ENCODE data around the gene ALDH1B1.
"Not testable (repeated sequence)": the region's sequence is repeated elsewhere in the genome, so short reads cannot be mapped to it uniquely, and the experiment has no call there.

Gene ALDH1B1

DNA sequence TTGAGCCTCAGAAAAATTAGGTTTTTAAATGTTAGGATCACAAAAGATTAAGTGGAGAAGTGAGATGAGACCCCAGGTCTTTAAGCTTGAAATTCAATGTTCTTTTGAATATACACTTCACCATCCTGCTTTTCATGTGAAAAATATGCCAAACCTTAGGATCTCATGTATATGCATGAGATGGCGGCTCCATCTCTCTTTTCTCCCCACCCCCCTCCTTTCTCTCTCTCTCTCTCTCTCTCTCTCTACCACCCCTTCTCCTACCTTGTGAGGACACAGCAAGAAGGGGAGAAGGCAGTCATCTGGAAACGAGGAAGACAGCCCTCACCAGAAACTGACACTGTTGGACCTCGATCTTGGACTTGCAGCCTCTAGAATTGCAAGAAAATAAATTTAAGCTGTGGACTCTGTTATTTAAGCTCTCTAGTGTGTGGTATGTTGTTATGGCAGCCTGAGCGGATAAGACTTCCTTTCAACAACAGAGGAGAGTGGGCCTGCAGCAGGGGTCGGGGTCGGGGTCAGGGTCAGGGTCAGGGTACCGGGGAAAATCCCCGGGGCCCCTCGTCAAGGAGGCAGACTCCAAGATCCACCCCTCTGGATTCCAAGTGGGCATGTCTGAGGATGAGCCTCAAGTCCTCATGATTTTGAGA, 16.4 kb upstream of the ALDH1B1 start:
- H3K4me3 ChIP-seq (ENCODE audit: control insufficient read depth, low read depth, low read length) = no peak overlapping the region
- no peak for DNase-seq (ENCODE audit: low read depth)
- TF ChIP-seq CTCF (IDR thresholded peaks at IDR 0.05; ENCODE audit: control insufficient read depth, insufficient read depth, low read depth, low read length, missing control alignments) = no peak

GRCh38 chr9:38377336-38378083, 15.0 kb upstream of the ALDH1B1 start:
- not testable (repeated sequence) for H3K4me3 ChIP-seq (ENCODE audit: control insufficient read depth, low read depth, low read length); DNase-seq (ENCODE audit: low read depth)

- no peak for TF ChIP-seq CTCF (IDR thresholded peaks at IDR 0.05; ENCODE audit: control insufficient read depth, insufficient read depth, low read depth, low read length, missing control alignments)
- H3K4me3 ChIP-seq (ENCODE audit: control insufficient read depth, low read depth, low read length) = no peak overlapping the region
- DNase-seq (ENCODE audit: low read depth) = no peak
Measured at GRCh38 chr9:38380230-38380871, 12.2 kb upstream of the ALDH1B1 start.

DNA sequence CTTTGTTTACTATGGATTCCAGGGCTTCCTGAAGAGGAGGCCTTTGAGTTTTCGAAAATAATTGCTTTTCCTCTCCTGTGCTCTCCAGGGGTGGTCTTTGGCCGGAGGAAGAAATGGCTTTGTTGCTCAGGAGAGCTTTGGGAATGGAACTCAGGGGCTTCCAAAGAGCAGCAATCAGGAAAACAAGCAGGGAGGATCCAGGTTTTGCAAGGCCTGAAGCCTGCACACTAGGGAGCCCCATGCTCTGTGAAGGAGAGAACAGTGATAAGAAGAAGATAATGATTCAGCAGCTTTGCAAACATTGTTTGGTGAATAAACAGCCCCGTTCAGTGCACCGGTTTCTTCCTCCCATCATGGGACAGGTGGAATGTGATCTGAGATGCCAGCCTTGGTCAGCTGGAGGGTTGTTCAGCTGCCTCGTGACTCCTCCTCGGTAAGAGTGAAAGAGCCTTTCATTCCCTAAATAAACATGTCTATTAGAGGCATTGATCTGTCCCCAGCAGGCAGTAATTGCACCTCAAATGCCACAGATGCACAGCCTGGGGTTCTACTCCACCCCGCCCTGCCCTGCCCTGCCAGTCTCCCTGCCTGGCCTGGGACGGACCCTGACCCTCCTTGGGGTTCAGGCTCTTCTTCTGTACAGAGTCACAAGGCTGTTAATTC, 11.5 kb upstream of the ALDH1B1 start:
- no peak overlapping the region for H3K4me3 ChIP-seq (ENCODE audit: control insufficient read depth, low read depth, low read length)

GRCh38 chr9:38382141-38382540, 10.4 kb upstream of the ALDH1B1 start:
- H3K4me3 ChIP-seq (ENCODE audit: control insufficient read depth, low read depth, low read length) = no peak overlapping the region
- no peak for DNase-seq (ENCODE audit: low read depth)
- TF ChIP-seq CTCF (IDR thresholded peaks at IDR 0.05; ENCODE audit: control insufficient read depth, insufficient read depth, low read depth, low read length, missing control alignments) = no peak

More for the DNA sequence above, 11.5 kb upstream of the ALDH1B1 start:
- DNase-seq (ENCODE audit: low read depth) = no peak
- TF ChIP-seq CTCF (IDR thresholded peaks at IDR 0.05; ENCODE audit: control insufficient read depth, insufficient read depth, low read depth, low read length, missing control alignments) = no peak

GRCh38 chr9:38384990-38385848, 7.3 kb upstream of the ALDH1B1 start:
- no peak for DNase-seq (ENCODE audit: low read depth)
- H3K4me3 ChIP-seq (ENCODE audit: control insufficient read depth, low read depth, low read length) = no peak overlapping the region
- TF ChIP-seq CTCF (IDR thresholded peaks at IDR 0.05; ENCODE audit: control insufficient read depth, insufficient read depth, low read depth, low read length, missing control alignments) = no peak

Measured in AG09309 (cell line).